HG02798 (cell line): Measurements from ENCODE around the gene WAC.
A peak's percentile ranks its signal among the peaks of the same experiment; 100 is the strongest.
"Not testable (repeated sequence)": the region's sequence is repeated elsewhere in the genome, so short reads cannot be mapped to it uniquely, and the experiment has no call there.

Source experiments
- ATAC-seq: cut with Tn5 transposase; IDR thresholded peaks from one replicate; pipeline ENCODE4 v1.9.1; 2021; ENCODE audit warnings: mild to moderate bottlenecking; ENCODE audit not compliant: unreplicated experiment, poor library complexity

Gene WAC

DNA sequence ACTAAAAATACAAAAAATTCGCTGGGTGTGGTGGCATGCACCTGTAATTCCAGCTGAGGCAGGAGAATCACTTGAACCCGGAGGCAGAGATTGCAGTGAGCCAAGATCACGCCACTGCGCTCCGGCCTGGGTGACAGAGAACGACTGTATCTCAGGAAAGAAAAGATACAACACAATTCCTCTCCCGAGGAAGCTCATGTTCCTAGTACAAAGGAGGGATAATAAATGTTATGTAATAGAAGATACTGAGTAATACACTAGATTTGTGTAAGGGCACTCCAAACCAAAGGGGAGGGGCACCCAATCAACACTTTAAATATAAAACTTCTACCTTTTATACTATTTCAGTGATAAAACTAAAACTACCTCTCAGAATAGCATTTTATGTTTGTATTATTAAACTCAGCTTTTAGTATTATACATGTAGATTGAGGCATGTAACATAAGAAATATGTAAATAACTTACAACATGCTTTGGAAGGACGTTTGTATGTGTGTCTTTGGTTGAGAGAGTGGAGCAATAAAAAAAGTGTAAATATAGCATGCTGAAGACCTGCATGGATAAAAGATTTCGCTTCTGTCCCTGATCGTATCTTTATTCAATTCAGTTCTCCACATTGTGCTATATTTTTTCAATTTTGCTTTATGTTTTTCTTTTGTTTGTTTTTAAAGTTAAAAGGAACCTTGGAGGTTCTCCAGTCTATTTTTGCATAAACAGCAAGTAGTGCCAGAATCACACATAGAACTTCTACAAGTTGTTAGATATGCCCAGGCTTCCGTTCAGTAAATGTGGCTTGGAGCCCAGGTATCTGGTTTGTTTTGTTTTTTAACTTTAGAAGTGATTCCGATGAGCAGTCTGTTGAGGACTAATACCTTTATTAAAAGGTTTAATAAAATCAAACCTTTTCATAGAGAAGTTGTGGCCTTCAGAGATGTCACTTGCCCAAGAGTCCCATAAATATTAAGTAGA, 71.9 kb downstream of the WAC start:
- ATAC-seq, result no peak

DNA sequence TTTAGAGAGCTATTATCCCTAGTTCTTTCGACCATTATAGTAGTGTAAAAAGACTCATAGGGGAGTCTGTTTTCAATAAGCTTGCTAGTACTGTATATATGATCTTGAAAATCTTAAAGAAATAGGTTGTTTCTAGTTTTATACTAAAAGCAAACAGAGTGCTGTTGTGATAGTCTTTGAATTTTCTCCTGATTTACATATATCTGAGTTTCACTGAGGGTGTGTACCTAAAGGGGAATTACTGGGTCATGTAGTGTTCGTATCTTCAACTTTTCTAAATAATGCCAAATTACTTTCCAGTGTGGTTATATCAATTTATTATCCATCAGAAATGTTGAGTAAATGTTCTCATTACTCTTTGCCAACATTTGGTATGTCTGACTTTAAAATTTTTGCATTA, 73.7 kb downstream of the WAC start:
- ATAC-seq, result no peak

DNA sequence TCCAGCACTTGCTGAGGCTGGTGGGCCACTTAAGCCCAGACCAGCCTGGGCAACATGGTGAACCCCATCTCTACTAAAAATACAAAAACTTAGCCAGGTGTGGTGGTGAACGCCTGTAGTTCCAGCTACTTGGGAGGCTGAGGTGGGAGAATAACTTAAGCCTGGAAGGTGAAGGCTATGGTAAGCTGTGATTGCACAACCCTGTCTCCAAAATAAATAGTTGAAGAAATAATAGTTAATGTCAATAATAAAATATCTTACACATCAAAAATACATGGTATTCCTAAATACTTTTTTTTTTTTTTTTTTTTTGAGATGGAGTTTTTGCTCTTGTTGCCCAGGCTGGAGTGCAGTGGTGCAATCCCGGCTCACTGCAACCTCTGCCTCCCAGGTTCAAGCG, 76.7 kb downstream of the WAC start:
- ATAC-seq, result not testable (repeated sequence)

DNA sequence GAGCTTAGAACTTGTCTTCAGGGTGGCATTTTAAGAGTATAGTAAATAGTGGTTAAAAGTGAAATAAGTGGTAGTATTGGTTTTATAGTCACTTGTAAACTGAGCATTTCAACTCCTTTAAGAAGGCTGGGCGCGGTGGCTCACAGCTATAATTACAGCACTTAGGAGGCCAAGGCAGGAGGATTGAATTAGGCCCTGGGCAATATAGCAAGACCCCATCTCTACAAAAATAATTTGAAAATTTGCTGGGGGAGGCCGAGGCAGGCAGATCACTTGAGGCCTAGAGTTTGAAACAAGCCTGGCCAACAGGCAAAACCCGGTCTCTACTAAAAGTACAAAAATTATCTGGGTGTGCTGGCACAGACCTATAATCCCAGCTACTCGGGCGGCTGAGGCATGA, 80.0 kb downstream of the WAC start:
- ATAC-seq, result no peak

DNA sequence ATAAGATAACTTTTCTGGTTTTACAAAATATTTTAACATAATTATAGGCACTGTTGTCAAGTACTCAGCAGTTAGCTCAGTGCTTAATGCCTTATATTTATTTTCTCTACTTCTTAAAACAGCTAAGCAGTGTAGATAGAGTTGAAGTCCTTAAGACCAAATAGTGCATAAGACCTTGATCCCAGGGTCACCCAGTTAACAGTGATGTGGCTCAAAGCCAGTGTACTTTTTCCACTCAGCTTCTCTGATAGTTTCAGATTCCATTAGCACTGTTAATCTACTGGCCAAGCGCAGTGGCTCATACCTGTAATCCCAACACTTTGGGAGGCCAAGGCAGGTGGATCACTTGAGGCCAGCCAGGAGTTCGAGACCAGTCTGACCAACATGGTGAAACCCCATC, 83.6 kb downstream of the WAC start:
- no peak for ATAC-seq

DNA sequence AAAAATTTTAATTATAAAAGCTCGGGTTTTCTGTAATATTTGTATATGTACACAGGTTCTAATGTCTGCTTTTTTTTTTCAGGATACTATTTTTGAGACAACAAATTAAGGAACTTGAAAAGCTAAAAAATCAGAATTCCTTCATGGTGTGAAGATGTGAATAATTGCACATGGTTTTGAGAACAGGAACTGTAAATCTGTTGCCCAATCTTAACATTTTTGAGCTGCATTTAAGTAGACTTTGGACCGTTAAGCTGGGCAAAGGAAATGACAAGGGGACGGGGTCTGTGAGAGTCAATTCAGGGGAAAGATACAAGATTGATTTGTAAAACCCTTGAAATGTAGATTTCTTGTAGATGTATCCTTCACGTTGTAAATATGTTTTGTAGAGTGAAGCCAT, 86.5 kb downstream of the WAC start:
- ATAC-seq, result no peak

DNA sequence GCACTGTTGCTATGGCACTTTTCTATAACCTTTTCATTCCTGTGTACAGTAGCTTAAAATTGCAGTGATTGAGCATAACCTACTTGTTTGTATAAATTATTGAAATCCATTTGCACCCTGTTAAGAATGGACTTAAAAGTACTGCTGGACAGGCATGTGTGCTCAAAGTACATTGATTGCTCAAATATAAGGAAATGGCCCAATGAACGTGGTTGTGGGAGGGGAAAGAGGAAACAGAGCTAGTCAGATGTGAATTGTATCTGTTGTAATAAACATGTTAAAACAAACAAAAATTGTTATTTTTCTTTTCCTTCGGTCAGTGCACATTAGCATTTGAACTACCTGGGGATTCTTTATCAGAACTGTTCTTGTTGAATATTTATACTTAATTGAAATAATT, 87.3 kb downstream of the WAC start:
- ATAC-seq, result no peak

DNA sequence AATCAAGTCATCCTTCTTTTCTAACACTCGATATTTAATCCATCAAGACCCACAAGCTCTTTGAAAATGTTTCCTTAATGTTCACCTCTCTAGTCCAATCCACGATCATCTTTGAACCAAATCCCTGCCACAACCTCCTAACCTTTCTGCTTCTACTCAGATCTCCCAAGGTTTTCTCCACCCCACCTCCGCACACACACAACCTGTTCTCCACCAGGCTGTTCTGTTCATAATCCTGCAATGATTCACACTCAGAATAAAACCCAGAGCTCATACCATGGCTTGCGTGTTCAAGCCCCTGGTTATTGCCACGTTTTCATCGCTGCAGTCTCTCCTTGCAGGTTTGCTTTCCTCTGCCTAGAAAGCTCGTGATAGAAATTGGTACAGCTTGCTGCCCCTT, 90.6 kb downstream of the WAC start:
- ATAC-seq, result no peak

DNA sequence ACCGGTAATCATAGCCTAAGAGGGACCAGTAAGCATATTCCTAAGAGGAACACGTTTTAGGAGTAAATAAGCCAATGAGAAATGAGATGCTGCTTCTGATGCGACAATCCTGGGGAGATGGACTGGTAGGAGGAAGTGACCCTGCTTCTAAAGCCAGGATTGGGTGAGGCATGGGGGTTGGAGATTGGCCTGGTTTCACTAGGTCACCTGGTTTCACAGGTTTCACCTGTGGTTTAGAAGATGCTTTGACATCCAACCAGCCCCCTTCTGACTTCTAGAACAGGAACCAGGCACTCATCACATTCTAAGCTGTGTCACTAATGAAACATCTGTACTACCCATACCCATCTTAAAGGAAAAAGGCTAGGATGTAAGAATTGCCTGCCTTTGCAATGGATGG, 91.4 kb downstream of the WAC start:
- ATAC-seq, result no peak

DNA sequence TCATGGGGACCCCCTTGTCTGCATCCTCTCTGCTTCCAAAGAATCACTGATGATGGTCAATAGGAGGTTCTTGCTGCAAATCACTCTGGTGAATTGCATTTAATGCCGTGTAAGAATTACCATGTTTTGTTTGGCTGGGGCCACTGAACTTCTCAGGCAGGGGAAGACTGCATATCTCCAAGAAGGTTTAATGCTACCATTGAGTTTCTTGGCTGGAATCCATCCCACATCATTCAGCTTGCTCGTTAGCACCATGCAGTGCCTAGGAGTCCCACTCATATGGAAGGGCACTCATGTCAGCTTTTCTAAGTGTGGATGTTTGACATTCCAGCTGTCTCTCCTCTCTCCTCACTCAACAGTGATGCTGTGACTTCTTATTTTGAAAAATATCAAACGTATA, 94.2 kb downstream of the WAC start:
- no peak for ATAC-seq

DNA sequence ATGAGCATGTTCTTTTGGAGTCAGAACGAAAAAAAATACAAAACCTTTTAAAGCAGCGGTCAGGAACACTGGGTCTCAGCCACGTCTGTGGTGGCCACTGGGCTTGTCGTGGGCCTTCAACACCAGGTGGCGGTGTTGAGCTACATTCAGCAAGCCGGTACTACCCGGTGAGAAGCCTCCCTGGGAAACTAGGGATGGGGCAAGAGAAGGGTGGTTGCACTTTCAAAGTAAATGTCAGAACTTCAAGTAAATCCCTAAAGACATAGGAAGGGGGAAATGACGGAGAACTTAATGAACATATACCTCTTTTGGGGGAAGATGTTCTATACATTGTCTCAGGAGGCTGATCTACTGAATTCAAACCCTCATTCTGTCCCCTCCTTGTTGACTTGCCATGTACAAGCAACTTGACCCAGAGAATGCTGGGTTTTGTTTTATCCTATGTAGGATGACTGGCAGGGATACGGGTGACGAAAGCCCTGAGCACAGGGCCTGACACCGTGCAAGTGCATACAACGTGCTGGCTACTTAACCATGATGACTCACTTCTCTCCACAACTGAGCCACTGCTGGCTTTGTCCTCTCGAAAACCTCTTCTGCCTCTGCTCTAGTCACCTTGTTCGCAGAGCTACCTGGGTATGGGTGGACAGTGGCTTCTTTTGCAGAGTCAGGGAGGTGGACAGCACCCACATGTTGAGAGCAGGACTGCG, 95.4 kb downstream of the WAC start:
- peak; percentile 80 for ATAC-seq

DNA sequence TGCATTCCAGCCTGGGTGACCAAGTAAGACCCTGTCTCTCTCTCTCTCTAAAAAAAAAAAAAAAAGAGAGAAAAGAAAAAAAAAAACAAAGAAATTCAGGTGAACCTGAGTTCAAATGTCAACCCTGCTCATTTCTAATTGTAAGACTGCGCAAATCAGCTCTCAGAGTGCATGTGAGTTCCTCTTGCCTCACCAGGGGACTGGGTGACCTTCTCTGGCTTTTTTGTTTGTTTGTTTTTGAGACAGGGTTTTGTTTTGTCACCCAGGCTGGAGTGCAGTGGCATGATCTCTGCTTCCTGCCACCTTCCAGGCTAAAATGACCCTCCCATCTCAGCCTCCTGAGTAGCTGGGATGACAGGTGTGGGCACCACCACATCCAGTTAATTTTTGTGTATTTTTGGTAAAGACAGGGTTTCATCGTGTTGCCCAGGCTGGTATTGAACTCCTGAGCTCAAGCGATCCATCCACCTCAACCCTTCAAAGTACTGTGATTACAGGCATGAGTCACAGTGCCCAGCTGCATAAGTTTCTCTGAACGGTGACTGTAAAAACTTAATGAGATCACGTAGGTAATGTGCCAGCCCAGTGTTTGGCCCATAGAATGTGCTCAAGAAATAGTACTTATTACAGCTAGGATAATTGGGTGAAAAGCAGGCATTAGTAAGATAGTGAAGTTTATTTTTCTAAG, 99.1 kb downstream of the WAC start:
- no peak for ATAC-seq

DNA sequence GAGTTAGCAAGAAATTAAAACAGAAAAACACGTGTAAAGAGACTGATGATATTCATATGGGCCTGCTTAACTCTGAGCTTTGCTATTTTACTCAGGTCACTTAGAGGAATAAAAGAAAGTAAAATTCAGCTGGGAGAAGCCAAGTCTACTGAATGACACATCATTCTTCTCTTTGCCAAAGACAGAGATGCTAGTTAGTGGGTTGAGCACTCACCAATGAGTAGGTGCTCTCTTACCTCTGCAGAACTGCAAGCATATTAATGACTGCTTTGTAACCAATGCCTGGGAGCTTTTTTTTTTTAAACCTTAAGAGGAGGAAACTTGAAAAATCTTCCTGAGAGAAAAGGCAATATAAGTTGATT, 99.6 kb downstream of the WAC start:
- ATAC-seq, result no peak

DNA sequence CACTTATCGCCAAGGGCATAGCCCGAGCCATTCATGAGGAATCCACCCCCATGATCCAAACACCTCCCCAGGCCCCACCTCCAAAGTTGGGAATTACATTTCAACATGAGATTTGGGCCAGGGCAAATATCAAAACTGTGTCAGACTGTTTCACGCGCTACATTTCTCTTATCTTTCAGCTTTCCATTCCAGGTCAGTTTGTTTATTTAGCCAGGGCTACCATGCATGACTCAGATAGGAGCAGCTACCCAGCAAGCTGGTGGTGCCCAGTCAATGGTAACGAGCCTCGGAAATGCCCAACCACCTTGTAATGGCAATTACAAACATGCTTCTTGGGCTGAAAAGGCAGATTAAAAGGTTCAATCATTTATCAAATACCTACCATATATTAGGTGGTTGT, 100.8 kb downstream of the WAC start:
- no peak for ATAC-seq

DNA sequence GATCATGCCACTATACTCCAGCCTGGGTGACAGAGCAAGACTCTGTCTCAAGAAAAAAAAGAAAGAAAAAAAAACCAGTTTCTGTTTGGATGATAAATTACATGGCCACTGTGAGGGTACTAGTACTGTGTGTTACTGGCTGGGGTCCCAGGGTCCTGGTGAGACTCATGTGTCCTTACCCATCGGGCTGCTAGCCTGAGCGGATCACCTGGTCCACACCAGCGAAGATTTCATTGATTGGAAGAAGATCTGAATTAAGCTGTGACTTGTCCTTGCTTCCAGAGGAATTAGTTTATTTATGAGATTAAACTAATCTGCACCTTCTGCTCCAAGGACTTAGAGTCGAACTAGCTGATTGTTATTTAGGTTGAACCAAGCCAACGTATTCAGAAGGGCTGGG, 104.4 kb downstream of the WAC start:
- ATAC-seq, result no peak

DNA sequence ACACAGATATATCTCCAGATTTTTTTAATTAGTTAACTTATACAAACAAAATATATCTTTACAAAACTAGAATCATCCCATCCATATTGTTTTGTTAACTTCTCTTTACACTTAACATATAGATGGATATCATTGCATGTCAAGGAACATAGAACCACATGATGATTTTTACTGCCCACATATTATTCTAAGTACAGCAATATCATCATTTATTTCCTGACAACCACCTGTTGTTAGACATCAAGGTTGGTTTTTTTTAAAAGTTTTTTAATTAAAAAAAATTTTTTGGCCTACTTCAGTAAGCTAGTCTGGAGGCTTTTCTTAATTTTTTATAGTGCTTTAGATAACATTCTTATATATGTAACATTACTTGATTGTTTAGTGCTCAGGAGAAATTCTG, 105.5 kb downstream of the WAC start:
- ATAC-seq, result no peak

DNA sequence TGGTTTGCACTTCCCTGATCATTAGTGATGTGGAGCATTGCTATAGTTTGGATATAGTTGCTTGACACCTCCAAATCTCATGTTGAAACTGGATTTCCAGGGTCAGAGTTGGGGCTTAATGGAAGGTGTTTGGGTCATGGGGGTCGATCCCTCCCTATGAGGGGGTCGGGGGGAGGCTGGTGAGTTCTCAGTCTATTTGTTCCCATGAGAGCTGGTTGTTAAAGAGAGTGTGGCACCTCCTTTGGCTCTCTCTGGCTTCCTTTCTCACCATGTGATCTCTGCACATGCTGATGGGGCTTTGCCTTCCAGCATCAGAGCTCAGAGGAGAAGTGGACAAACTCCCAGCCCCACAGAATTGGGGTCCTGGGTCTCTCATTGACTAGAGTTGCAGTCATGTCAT, 107.6 kb downstream of the WAC start:
- no peak for ATAC-seq

DNA sequence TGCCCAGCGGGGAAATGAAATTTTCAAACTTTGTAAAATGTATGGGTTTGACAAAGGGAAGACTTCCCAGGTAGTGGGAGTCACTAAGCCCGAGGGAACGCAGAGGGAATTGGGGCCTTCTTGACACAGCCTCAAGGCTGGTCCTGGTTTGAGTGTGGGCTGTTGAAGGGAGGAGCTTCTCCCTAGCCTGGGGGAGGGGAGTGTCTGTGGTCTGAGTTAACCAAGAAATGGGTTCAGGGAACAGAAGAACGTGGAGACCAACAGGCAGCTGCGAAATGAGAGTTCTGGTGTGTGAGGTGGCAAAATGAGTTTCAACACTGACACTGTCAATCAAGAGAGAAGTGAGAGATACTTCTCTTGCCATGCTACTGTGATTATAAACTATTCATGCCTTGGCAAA, 111.7 kb downstream of the WAC start:
- no peak for ATAC-seq

DNA sequence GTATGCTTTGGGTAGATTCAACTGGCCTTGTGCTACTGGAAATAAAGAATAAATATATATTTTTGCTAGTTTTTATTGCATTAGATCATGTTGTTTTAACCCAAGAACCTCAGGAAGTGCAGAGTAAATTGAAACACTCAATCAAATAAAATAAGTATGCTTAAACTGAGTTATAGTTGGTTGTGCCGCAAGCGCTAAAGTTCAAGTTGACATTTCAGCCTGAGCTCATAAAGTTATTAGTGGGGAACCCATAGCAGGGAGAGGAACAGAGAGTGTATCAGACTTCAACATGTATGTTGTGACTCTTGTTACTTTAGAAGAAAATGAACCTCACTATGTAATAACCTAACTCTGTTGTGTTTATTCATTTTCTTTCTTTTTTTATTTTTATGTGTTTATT, 119.2 kb downstream of the WAC start:
- ATAC-seq, result no peak

DNA sequence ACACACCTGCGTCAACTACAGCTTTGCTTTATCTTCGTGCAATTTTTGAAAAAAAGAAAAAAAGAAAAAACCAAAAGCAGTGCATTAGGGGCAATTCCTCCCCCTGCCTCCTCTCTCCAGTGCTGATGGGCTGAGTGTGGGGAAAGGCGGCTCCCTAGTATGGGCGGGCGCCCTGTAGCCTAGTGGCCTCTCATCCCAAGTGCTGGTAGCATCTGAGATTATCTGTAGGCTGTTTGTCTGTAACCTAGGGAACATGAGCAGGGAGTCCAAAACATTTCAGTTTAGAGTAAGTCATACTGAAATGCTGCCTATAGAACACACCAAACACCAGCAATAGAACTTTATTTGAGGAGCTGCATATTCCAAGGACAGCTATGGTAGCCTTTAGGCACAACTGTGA, 119.8 kb downstream of the WAC start:
- no peak for ATAC-seq

DNA sequence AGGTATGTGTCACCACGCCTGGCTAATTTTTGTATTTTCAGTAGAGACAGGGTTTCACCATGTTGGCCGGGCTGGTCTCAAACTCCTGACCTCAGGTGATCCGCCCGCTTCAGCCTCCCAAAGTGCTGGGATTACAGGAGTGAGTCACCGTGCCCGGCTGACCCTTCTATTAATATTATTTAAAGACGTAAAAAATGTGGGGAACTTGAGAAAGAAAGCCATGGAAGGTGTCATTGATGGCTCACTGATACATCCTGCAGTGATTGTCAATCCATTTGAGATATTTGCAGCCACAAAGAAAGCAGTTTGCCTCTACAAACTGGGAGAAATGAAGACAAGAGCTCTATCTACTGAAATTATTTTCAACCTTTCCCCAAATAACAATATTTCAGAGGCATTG, 125.9 kb downstream of the WAC start:
- not testable (repeated sequence) for ATAC-seq
